SJSA1 (cell line): Measurements from ENCODE around the gene ZCWPW1. TPM values are rescaled to one million over a fixed set of nuclear protein-coding genes. Genes with fewer than 3 reads are reported as not detected.
"Not testable (repeated sequence)": the region's sequence is repeated elsewhere in the genome, so short reads cannot be mapped to it uniquely, and the experiment has no call there.

ENCODE experiments used
- DNase-seq, 2 experiments: peaks; one replicate each; pipeline ENCODE4 v3.0.0-alpha.2; 2015 to 2020; ENCODE audit warnings: low spot score in 2 of 2, low read depth in 1 of 2
- H3K27ac ChIP-seq: fragments of 250-450 bp; sonication (Bioruptor Pico); 2 replicates; pipeline ENCODE4 v1.5.1; 2020; ENCODE audit warnings: mild to moderate bottlenecking, moderate library complexity
- H3K27me3 ChIP-seq: fragments of 250-450 bp; sonication (Bioruptor Pico); replicated peaks from 2 replicates; pipeline ENCODE4 v1.5.1; 2020; ENCODE audit warnings: mild to moderate bottlenecking, moderate library complexity
- H3K36me3 ChIP-seq: fragments of 250-450 bp; sonication (Bioruptor Pico); 2 replicates; pipeline ENCODE4 v1.5.1; 2020; ENCODE audit warnings: mild to moderate bottlenecking
- H3K4me1 ChIP-seq: fragments of 250-450 bp; sonication (Bioruptor Pico); replicated peaks from 2 replicates; pipeline ENCODE4 v1.6.1; 2021; ENCODE audit warnings: mild to moderate bottlenecking
- H3K4me3 ChIP-seq: fragments of 250-450 bp; sonication (Bioruptor Pico); 2 replicates; pipeline ENCODE4 v1.5.1; 2020; ENCODE audit warnings: mild to moderate bottlenecking
- H3K9me3 ChIP-seq: fragments of 250-450 bp; sonication (Bioruptor Pico); replicated peaks from 2 replicates; pipeline ENCODE4 v1.5.1; 2020; ENCODE audit warnings: mild to moderate bottlenecking
- total RNA-seq: library from RNA; depleted of rRNA; stranded (reverse); fragments of >200 nt; shearing (Covaris generic); gene quantifications from 2 replicates; pipeline ENCODE4 v1.2.3, GENCODE V29; 2014

ZCWPW1 gene
- total RNA-seq, 1 experiment from 2014 or later, result 1.2 TPM

GRCh38 chr7:100393233-100393905 lies 35.1 kb downstream of the ZCWPW1 start:
- peaks cover 32% of the 10 kb centered on the region for H3K27me3 ChIP-seq
- no peak overlapping the region for H3K4me3 ChIP-seq
- no peak for DNase-seq
- no peaks in the 10 kb centered on the region for H3K4me1 ChIP-seq
- no peak overlapping the region for H3K27ac ChIP-seq
- no peaks in the 10 kb centered on the region; the same call in 1 of the 2 replicates for H3K9me3 ChIP-seq
- no peaks in the 10 kb centered on the region for H3K36me3 ChIP-seq

DNA sequence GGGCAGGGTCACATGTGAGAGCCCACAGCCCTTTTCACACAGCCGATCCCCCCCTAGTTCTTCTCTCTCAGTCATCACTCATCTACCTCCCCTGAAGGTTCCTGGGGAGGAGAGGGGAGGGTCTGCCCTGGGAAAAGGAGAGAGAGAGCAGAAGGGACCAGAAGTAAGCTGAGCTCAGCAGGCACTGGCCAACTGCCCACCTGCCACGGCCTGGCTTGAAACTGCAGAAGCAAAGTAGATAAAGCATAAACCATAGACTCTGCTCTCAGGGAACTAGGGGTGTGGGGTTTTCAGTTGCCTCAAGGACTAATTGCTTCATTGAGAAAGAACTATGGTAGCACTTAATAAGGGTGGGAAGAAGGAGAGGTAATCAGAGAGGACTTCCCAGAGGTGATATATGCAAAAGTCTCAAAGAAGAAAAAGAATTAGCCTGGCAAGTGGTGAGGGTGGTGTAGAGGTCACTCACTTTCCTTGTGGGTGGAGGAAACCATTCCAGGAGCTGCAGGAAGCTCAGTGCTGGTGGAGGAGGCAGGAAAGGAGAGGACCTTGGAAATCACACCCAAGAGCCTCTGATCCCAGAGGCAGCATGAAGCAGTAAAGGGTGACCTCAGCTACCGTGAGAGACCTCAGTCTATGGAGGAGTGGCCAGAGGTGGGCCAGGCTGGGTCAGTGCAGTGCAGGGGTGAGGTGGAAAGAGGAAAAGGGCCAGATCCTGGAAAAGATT lies 38.1 kb downstream of the ZCWPW1 start:
- Histone ChIP-seq H3K9me3 (no peaks in the 10 kb centered on the region; the same call in 1 of the 2 replicates), H3K4me1 (no peaks in the 10 kb centered on the region), H3K27me3 (peaks cover 41% of the 10 kb centered on the region), H3K27ac (no peak overlapping the region), H3K4me3 (no peak overlapping the region), H3K36me3 (no peaks in the 10 kb centered on the region)
- DNase-seq, result no peak

- Histone ChIP-seq H3K27me3 (peaks cover 38% of the 10 kb centered on the region), H3K27ac (no peak overlapping the region), H3K36me3 (no peaks in the 10 kb centered on the region), H3K9me3 (no peaks in the 10 kb centered on the region), H3K4me1 (no peaks in the 10 kb centered on the region), H3K4me3 (no peak overlapping the region)
- no peak for DNase-seq
Observed at GRCh38 chr7:100389437-100390088, 38.9 kb downstream of the ZCWPW1 start.

GRCh38 chr7:100387695-100388094 lies 40.8 kb downstream of the ZCWPW1 start:
- no peak for DNase-seq

DNA sequence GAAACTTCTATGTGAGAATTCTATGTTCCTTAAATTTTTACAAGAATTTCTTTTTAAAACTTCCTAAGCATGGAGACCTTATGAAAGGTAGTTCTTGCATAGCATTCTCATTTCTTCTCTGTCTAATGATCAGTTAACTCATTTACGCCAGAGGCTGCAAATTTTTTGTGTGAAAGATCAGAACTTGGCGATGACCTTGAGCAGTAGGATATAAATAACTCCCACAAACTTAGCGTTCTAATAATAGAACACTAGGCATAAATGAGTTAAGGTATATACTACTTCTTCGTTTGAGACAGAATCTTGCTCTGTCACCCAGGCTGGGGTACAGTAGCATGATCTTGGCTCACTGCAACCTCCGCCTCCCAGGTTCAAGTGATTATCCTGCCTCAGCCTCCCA lies 41.6 kb downstream of the ZCWPW1 start:
- no peaks in the 10 kb centered on the region for H3K9me3 ChIP-seq
- no peak overlapping the region for H3K4me3 ChIP-seq
- no peak for DNase-seq
- H3K27ac ChIP-seq, result no peak overlapping the region
- no peaks in the 10 kb centered on the region for H3K36me3 ChIP-seq
- H3K4me1 ChIP-seq, result no peaks in the 10 kb centered on the region
- H3K27me3 ChIP-seq, result peaks cover 35% of the 10 kb centered on the region

More at GRCh38 chr7:100387695-100388094, 40.8 kb downstream of the ZCWPW1 start:
- H3K27me3 ChIP-seq, result peaks cover 39% of the 10 kb centered on the region
- H3K4me3 ChIP-seq, result no peak overlapping the region
- H3K4me1 ChIP-seq, result no peaks in the 10 kb centered on the region
- no peaks in the 10 kb centered on the region for H3K36me3 ChIP-seq
- no peaks in the 10 kb centered on the region for H3K9me3 ChIP-seq
- H3K27ac ChIP-seq, result no peak overlapping the region

GRCh38 chr7:100384628-100385294 lies 43.7 kb downstream of the ZCWPW1 start:
- peaks cover 35% of the 10 kb centered on the region for H3K27me3 ChIP-seq
- no peak overlapping the region for H3K27ac ChIP-seq
- no peaks in the 10 kb centered on the region for H3K4me1 ChIP-seq
- no peak overlapping the region for H3K4me3 ChIP-seq
- no peaks in the 10 kb centered on the region for H3K9me3 ChIP-seq
- DNase-seq, result no peak
- no peaks in the 10 kb centered on the region for H3K36me3 ChIP-seq

- H3K4me3 ChIP-seq, H3K36me3 ChIP-seq, DNase-seq: not testable (repeated sequence)
Observed at GRCh38 chr7:100382234-100382853, 46.2 kb downstream of the ZCWPW1 start.

DNA sequence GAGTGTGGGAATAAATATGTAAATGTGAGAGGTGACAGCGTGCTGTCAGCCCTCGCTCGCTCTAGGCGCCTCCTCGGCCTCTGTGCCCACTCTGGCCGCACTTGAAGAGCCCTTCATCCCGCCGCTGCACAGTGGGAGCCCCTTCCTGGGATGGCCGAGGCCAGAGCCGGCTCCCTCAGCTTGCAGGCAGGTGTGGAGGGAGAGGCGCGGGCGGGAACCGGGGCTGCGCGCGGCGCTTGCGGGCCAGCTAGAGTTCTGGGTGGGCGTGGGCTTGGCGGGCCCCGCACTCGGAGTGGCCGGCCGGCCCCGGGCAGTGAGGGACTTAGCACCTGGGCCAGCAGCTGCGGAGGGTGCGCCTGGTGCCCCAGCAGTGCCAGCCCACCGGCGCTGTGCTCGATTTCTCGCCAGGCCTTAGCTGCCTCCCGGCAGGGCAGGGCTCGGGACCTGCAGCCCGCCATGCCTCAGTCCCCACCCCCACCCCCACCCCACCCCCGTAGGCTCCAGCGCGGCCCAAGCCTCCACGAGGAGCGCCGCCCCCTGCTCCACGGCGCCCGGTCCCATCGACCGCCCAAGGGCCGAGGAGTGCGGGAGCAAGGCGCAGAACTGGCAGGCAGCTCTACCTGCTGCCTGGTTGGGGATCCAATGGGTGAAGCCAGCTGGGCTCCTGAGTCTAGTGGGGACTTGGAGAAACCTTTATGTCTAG lies 46.8 kb downstream of the ZCWPW1 start:
- H3K4me3 ChIP-seq, H3K36me3 ChIP-seq, H3K4me1 ChIP-seq, H3K27ac ChIP-seq, H3K9me3 ChIP-seq, DNase-seq, H3K27me3 ChIP-seq: not testable (repeated sequence)

More at GRCh38 chr7:100382234-100382853, 46.2 kb downstream of the ZCWPW1 start:
- peaks cover 14% of the 10 kb centered on the region for H3K27me3 ChIP-seq
- not testable (repeated sequence) for H3K27ac ChIP-seq, H3K4me1 ChIP-seq, H3K9me3 ChIP-seq

DNA sequence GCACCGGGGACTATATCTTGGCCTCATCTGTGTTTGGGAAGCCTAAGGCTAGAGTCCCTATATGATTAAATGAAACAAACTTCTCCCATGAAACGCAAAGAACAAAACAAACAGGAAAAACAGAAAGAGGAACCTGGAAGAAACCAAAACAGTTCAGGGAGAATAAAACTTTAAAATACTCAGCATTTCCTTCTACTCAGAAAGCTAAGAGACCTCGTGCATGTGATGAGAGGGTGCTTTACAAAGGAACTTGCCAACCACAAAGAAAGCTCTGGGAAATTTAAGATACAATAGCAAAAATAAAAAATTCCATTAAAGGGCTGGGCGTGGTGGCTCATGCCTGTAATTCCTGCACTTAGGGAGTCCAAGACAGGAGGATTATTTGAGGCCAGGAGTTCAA lies 48.3 kb downstream of the ZCWPW1 start:
- Histone ChIP-seq H3K27ac (no peak overlapping the region), H3K9me3 (no peaks in the 10 kb centered on the region), H3K36me3 (no peaks in the 10 kb centered on the region)

GRCh38 chr7:100378114-100378755 lies 50.3 kb downstream of the ZCWPW1 start:
- no peaks in the 10 kb centered on the region for H3K27me3 ChIP-seq
- H3K36me3 ChIP-seq, result no peaks in the 10 kb centered on the region
- no peak overlapping the region for H3K27ac ChIP-seq
- DNase-seq, result no peak
- no peaks in the 10 kb centered on the region for H3K4me1 ChIP-seq
- no peaks in the 10 kb centered on the region for H3K9me3 ChIP-seq
- no peak overlapping the region for H3K4me3 ChIP-seq

More for the DNA sequence above, 48.3 kb downstream of the ZCWPW1 start:
- Histone ChIP-seq H3K4me1 (no peaks in the 10 kb centered on the region), H3K27me3 (0 out of 2 replicates have a peak, but pooled peaks cover 6% of the 10 kb centered on the region), H3K4me3 (no peak overlapping the region)
- no peak for DNase-seq

- no peaks in the 10 kb centered on the region for H3K4me1 ChIP-seq
- no peak overlapping the region for H3K4me3 ChIP-seq
- no peaks in the 10 kb centered on the region for H3K27me3 ChIP-seq
- H3K9me3 ChIP-seq, result no peaks in the 10 kb centered on the region
- no peak for DNase-seq
- H3K36me3 ChIP-seq, result no peaks in the 10 kb centered on the region
- no peak overlapping the region for H3K27ac ChIP-seq
Observed at GRCh38 chr7:100376066-100376465, 52.4 kb downstream of the ZCWPW1 start.

- no peak overlapping the region for H3K4me3 ChIP-seq
- no peak for DNase-seq
- no peaks in the 10 kb centered on the region for H3K9me3 ChIP-seq
- H3K27ac ChIP-seq, result no peak overlapping the region
- no peaks in the 10 kb centered on the region for H3K4me1 ChIP-seq
- no peaks in the 10 kb centered on the region for H3K36me3 ChIP-seq
- H3K27me3 ChIP-seq, result no peaks in the 10 kb centered on the region
Observed at GRCh38 chr7:100374601-100375000, 53.9 kb downstream of the ZCWPW1 start.
